Fibroblast of skin of left quadriceps (primary cell): ENCODE measurements around the gene NEB.
A peak's percentile ranks its signal among the peaks of the same experiment; 100 is the strongest.

Experiments
- DNase-seq, 2 experiments: peaks; one replicate each; pipeline ENCODE4 v3.0.0-alpha.2; 2013; ENCODE audit warnings: low read depth in 2 of 2

Gene NEB, protein sequence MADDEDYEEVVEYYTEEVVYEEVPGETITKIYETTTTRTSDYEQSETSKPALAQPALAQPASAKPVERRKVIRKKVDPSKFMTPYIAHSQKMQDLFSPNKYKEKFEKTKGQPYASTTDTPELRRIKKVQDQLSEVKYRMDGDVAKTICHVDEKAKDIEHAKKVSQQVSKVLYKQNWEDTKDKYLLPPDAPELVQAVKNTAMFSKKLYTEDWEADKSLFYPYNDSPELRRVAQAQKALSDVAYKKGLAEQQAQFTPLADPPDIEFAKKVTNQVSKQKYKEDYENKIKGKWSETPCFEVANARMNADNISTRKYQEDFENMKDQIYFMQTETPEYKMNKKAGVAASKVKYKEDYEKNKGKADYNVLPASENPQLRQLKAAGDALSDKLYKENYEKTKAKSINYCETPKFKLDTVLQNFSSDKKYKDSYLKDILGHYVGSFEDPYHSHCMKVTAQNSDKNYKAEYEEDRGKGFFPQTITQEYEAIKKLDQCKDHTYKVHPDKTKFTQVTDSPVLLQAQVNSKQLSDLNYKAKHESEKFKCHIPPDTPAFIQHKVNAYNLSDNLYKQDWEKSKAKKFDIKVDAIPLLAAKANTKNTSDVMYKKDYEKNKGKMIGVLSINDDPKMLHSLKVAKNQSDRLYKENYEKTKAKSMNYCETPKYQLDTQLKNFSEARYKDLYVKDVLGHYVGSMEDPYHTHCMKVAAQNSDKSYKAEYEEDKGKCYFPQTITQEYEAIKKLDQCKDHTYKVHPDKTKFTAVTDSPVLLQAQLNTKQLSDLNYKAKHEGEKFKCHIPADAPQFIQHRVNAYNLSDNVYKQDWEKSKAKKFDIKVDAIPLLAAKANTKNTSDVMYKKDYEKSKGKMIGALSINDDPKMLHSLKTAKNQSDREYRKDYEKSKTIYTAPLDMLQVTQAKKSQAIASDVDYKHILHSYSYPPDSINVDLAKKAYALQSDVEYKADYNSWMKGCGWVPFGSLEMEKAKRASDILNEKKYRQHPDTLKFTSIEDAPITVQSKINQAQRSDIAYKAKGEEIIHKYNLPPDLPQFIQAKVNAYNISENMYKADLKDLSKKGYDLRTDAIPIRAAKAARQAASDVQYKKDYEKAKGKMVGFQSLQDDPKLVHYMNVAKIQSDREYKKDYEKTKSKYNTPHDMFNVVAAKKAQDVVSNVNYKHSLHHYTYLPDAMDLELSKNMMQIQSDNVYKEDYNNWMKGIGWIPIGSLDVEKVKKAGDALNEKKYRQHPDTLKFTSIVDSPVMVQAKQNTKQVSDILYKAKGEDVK (N-terminal part only)

DNA sequence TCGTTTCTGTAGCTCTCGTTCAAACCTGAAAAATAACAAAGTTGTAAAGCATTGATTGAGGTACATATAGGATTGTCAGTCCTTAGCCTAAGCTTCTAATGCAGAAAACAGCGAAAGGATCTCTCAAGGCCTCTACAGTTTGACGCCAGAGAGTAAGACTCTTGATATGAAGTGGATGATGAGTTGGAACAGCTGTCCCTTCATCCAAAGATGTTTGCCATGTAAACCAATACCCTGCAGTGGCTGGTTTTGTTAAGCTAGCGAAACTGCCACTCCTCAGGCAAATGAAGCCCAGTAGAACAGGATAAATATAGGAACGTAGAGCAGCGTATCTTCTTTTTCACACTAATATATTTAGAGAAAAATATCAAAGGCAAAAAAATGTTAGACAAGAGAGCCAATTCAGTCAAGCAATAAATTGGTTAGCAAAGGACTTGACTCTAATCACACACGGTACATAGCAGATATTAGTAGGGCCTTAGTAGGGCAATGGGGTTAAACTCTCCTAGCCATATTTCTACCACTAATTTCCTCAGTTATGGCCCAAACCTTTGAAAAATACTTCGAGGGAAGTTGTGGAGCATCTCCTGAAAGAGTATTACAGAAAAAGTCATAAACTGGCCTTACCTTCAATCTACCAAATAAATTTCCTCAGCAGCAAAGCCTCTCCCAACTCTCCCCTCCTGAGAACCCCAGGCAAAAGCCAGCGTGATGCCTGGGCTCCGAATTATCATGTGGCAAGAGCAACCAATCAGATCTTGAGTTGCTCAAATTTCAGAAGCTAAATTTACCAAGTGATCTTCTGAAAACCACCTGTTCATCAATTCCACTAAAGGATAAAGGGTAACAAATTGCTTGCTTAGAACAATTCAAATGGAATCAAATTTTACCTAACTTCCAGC is at the start of gene NEB:
NEB (minus strand) TSS at position 706 of the 902 bp plus-strand sequence. CDS start 1,320 bp downstream, outside the sequence.
- DNase-seq, result no peak

DNA sequence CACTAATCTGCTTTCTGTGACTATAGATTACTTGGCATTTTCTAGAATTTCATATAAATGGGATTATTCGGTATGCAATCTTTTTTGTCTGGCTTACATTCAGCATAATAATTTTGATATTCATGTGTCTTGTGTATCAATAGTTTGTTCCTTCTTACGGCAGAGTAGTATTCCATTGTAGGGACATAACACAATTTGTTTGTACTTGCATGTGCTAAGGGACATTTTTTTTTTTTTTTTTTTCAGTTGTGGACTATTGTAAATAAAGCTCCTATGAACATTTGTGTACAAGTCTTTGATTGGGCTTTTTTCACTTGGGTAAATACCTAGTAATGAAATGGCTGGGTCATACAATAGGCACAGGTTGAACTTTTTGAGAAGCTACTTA is 48.9 kb upstream of the NEB start:
- no peak for DNase-seq

DNA sequence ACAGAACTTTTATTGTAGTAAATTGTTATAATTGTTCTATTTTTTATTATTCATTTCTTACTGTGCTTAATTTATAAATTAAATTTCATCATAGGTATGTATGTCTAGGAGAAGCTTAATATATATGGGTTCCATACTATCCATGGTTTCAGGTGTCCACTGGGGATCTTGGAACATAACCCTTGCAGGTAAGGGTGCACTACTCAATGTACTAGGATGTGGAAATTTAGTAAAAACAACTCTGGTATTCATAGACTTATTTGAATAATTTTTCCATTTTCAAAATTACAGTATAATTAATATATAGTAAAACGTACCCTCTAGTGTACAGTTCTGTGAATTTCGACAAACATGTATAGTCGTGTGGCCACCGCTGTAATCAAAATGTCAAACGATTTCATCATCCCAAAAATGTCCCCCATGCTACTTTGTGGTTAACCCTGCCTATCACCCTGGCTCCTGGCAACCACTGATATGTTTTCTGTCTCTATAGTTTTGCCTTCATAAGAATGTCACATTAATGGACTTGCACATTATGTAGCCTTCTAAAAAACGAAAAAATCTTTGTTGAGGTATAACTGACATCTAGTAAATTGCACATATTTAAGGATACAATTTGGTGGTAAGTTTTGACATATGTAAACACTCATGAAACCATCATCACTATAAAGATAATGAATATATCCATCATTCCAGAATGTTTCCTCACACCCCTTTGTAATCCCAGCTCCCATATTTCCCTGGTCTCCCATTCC is 48.3 kb upstream of the NEB start:
- no peak for DNase-seq

DNA sequence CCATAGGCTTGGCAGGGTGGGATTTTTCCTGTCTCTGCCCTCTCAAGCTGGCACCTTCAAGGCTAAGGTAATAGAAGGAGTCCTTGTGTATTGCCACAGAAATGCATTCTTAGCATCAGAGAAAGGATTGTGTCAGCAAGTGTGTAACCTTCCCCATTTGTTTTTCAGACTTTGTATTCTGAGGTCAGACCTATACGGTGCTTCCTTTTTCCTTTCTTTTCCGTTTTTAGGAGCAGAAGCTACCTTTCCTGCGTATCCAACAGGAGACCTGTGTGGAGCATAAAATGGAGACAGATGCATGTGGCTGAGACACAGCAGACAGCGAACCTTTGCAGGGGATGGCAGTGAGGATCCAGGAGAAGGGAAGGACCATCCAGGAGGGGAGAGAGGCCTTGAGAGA is 47.4 kb upstream of the NEB start:
- DNase-seq, result no peak

GRCh38 chr2:151780938-151781337 is 46.7 kb upstream of the NEB start:
- no peak for DNase-seq

DNA sequence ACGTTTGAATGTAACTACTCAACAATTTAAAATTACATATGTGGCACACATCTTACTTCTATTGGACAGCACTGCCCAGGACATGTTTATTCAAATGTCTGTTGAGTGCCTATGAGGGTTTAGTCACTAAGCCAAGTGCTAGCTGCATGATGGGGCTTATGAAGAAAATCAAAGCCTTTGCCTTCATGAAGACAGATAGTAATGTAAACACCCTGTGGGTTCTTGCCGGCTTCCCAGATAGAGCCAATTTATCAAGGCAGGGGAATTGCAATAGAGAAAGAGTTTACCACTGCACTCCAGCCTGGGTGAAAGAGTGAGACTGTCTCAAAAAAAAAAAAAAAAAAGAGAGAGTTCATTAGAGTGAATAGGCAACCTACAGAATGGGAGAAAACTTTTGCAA is 43.7 kb upstream of the NEB start:
- no peak for DNase-seq

GRCh38 chr2:151777487-151777886 is 43.2 kb upstream of the NEB start:
- DNase-seq, result no peak

GRCh38 chr2:151776367-151776766 is 42.1 kb upstream of the NEB start:
- DNase-seq, result no peak

- DNase-seq, result no peak
Measured at GRCh38 chr2:151775057-151775740, 40.9 kb upstream of the NEB start.

DNA sequence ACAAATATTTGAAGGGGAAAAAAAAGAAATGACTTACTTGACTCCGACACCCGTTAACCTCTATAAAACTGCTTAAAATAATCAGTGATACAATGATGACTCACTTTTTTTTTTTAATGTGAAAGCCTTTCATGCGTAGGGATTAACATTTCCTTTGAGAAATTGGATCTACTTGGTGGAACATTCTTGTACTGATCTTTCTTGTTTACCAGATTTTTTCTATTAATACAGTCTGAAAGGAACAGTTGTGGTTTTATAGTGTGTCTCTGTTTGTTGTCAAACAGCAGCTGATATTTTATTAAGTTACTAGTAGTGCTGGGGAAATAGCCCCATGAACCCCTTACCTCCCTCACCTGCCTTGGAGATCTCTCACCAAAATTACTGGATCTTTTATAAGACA is 40.2 kb upstream of the NEB start:
- peak; percentile 40 to 50 for DNase-seq

DNA sequence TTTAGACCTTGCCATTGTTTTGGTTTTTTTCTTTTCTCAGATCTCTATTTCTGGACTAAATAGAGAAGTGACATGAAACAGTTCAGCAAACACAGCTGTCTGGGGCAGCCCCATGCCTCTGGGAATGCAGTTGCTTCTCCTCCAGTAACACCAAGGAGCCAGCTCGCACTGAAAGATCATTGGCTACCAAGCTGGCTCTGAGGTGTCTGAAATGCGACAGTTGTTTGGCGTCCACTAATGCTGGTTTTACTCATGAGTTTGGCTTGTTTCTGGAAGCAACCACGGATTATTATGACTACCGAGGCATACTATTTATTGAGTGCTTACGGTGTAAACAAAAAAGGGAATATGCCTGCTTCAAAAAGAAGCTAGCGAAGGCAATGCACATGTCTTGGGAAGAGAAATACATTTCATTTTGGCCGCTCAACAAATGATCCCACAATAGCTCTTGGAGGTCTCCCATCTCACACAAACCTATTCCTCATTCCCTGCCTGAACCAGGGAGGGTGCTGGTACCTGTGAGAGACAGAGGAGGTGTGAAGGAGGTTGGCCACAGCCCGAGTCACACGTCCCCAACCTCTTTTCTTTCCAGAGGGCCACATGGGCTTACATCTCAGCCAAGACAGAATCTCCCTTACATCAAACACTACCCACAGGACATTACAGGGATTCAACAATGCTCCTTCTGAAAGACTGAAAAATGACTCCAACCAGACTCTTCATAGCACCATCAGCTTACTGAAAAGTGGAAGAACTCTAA is 37.5 kb upstream of the NEB start:
- DNase-seq, result no peak

DNA sequence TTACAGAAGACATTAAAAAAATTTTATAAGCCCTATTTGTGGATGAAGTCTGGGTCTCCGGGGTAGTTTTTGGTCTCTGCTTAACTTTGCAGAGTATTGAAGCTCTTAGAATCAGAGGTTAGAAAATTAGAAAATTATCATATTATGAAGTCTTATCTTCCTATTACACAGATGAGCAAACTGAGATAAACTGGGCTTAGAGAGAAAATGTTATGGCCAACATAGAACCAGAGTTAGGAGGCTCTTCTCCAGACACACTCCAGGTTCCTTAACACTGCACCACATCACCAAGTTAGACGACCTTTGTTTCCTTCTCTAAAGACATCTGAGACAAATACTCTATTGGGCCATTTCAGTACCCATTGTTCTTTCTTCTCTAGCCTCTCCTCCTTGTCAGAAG is 36.7 kb upstream of the NEB start:
- no peak for DNase-seq

DNA sequence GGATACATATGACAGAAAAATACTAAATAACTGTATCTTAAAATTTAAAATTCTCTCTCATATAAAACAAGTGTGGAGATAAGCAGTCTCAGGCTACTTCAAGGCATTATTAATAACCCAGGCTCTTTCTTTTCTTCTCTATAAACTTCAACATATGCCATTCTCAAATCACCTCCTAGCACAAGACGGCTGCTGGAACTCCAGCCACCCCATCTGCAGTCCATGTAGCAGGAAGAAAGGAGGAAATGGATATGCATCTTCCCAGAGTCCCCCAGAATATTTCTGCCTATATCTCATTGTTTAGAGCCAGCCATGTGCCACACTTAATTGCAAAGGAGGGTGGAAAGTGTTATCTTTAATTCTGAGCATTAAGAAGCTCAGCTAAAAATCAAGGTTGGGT is 35.3 kb upstream of the NEB start:
- no peak for DNase-seq

DNA sequence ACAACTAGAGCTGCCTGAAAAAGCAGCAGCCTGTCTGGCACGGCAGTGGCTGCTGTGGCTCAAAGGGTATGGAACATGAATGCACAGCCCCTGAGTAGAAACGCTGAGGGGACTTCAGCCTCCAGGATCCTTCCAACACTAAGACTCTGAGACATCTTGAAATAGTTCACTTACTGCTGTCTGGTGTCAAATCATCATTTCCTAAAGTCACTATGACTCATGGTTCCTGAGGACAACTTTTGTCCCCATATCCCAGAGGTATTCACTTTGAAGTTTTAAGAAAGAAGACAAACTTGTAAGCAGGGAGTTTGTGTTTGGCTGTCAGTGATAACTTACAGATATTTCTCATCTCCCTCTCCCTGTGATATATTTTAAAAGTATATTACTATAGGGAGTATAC is 33.3 kb upstream of the NEB start:
- DNase-seq, result no peak

GRCh38 chr2:151766437-151767153 is 32.3 kb upstream of the NEB start:
- DNase-seq, result no peak

GRCh38 chr2:151765760-151766410 is 31.6 kb upstream of the NEB start:
- DNase-seq, result no peak

DNA sequence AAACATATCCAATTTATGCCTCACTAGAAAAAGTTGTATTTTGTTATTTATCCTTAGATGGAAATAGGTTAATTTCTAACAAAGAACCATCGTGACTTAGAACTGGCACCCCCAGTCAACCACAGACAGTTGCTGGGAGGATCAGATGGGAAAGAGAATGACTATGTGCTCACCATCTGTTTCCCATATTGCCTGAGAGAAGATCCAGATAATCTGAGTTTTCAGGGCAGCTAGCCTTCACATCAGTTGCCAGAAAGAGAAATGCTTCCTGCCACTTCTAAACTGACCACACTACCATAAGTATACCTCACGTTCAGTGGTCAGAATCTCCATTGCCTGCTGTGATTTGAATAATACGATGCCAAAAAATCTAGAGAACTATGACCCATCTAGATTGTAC is 28.4 kb upstream of the NEB start:
- DNase-seq, result peak in 1 of 2 experiments; percentile 11

DNA sequence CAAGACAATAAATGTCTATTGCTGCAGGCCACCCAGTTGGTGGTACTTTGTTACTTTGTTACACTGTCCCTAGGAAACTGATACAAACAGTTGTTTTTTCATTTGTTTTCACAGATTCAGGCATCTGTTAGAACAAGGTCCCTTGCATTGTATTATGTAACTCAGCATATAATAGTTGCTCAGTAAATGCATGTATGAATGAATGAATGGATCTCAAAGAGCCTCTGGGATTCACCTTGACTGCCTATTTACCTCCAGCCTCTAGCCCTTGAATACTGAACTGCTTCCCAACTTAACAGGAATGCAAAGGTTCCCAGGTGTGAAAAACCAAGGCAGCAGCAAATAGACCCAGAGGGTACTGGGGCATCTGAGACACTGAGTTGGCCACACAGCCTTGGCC is 27.4 kb upstream of the NEB start:
- no peak for DNase-seq
